ACC112 (cell line): Measurements from ENCODE around the gene CCR7.

Experiments used
- H2AFZ ChIP-seq: fragments of 200-600 bp; sonication (generic); one replicate; pipeline ENCODE4 v1.6.0; 2017; ENCODE audit warnings: antibody characterized with exemption, low read length; ENCODE audit not compliant: unreplicated experiment
- H3K27ac ChIP-seq: fragments of 200-600 bp; sonication (generic); 2 replicates; pipeline ENCODE4 v1.5.1; 2014; ENCODE audit warnings: low read depth, mild to moderate bottlenecking, antibody characterized with exemption, low read length, moderate library complexity
- H3K27me3 ChIP-seq: fragments of 200-600 bp; sonication (generic); 2 replicates; pipeline ENCODE4 v1.6.1; 2014; ENCODE audit warnings: mild to moderate bottlenecking, antibody characterized with exemption, low read length, moderate library complexity, mixed read lengths; ENCODE audit not compliant: insufficient read depth
- H3K36me3 ChIP-seq: fragments of 200-600 bp; sonication (generic); 2 replicates; pipeline ENCODE4 v1.6.1; 2016; ENCODE audit warnings: mild to moderate bottlenecking, antibody characterized with exemption, low read length, moderate library complexity, mixed read lengths; ENCODE audit not compliant: insufficient read depth
- H3K4me1 ChIP-seq: fragments of 200-600 bp; sonication (generic); one replicate; pipeline ENCODE4 v1.6.1; 2016; ENCODE audit warnings: low read length, mixed read lengths; ENCODE audit not compliant: insufficient read depth, unreplicated experiment, control insufficient read depth
- H3K4me3 ChIP-seq: fragments of 200-600 bp; sonication (generic); 2 replicates; pipeline ENCODE4 v1.5.1; 2014; ENCODE audit warnings: mild to moderate bottlenecking, low read depth, low read length
- H3K79me2 ChIP-seq: fragments of 200-600 bp; sonication (generic); one replicate; pipeline ENCODE4 v1.6.0; 2016; ENCODE audit warnings: low read length; ENCODE audit not compliant: control insufficient read depth, unreplicated experiment, insufficient read depth

The CCR7 gene

GRCh38 chr17:40560592-40561293 is 4.5 kb downstream of the CCR7 start:
- no peak overlapping the region for H3K4me3 ChIP-seq
- H3K79me2 ChIP-seq, result peaks cover 4% of the 10 kb centered on the region
- H3K27me3 ChIP-seq, result no peaks in the 10 kb centered on the region
- H3K4me1 ChIP-seq, result peaks cover 50% of the 10 kb centered on the region
- no peak overlapping the region for H2AFZ ChIP-seq
- H3K36me3 ChIP-seq, result no peaks in the 10 kb centered on the region
- H3K27ac ChIP-seq, result peak overlapping the region; percentile 100

- H2AFZ ChIP-seq, result no peak overlapping the region
- peak overlapping the region; percentile 100 for H3K27ac ChIP-seq
- H3K4me1 ChIP-seq, result peaks cover 57% of the 10 kb centered on the region
- peaks cover 7% of the 10 kb centered on the region; the same call in 1 of the 2 replicates for H3K36me3 ChIP-seq
- no peak overlapping the region for H3K4me3 ChIP-seq
- H3K27me3 ChIP-seq, result no peaks in the 10 kb centered on the region
- H3K79me2 ChIP-seq, result peaks cover 10% of the 10 kb centered on the region
Observed at GRCh38 chr17:40559954-40560591, 5.2 kb downstream of the CCR7 start.

- peaks cover 15% of the 10 kb centered on the region for H3K79me2 ChIP-seq
- H2AFZ ChIP-seq, result no peak overlapping the region
- H3K36me3 ChIP-seq, result peaks cover 7% of the 10 kb centered on the region; the same call in 1 of the 2 replicates
- H3K27ac ChIP-seq, result peak overlapping the region; percentile 100
- no peaks in the 10 kb centered on the region for H3K27me3 ChIP-seq
- H3K4me3 ChIP-seq, result no peak overlapping the region
- H3K4me1 ChIP-seq, result peaks cover 62% of the 10 kb centered on the region
Observed at GRCh38 chr17:40559564-40559916, 5.7 kb downstream of the CCR7 start.

- H2AFZ ChIP-seq, result no peak overlapping the region
- H3K27me3 ChIP-seq, result no peaks in the 10 kb centered on the region
- H3K4me1 ChIP-seq, result peaks cover 67% of the 10 kb centered on the region
- H3K4me3 ChIP-seq, result no peak overlapping the region
- H3K36me3 ChIP-seq, result peaks cover 7% of the 10 kb centered on the region; the same call in 1 of the 2 replicates
- H3K79me2 ChIP-seq, result peaks cover 20% of the 10 kb centered on the region
- peak overlapping the region; percentile 100 for H3K27ac ChIP-seq
Observed at GRCh38 chr17:40558890-40559563, 6.2 kb downstream of the CCR7 start.

- Histone ChIP-seq H3K27me3 (no peaks in the 10 kb centered on the region), H3K27ac (peak overlapping the region; percentile 100), H2AFZ (no peak overlapping the region), H3K4me3 (no peak overlapping the region), H3K4me1 (peaks cover 73% of the 10 kb centered on the region), H3K79me2 (peaks cover 26% of the 10 kb centered on the region), H3K36me3 (peaks cover 7% of the 10 kb centered on the region; the same call in 1 of the 2 replicates)
Observed at GRCh38 chr17:40558300-40558889, 6.9 kb downstream of the CCR7 start.

- Histone ChIP-seq H2AFZ (no peak overlapping the region), H3K4me3 (no peak overlapping the region; the same call in 1 of the 2 replicates), H3K27ac (peak overlapping the region; percentile 100), H3K27me3 (no peaks in the 10 kb centered on the region), H3K4me1 (peaks cover 80% of the 10 kb centered on the region), H3K36me3 (peaks cover 7% of the 10 kb centered on the region; the same call in 1 of the 2 replicates), H3K79me2 (peaks cover 33% of the 10 kb centered on the region)
Observed at GRCh38 chr17:40557531-40558299, 7.6 kb downstream of the CCR7 start.

- H3K4me1 ChIP-seq, result peaks cover 86% of the 10 kb centered on the region
- H3K27ac ChIP-seq, result peak overlapping the region; percentile 100
- peak overlapping the region; percentile 22; the same call in 1 of the 2 replicates for H3K4me3 ChIP-seq
- no peaks in the 10 kb centered on the region for H3K27me3 ChIP-seq
- peaks cover 37% of the 10 kb centered on the region for H3K79me2 ChIP-seq
- H2AFZ ChIP-seq, result no peak overlapping the region
- H3K36me3 ChIP-seq, result peaks cover 7% of the 10 kb centered on the region; the same call in 1 of the 2 replicates
Observed at GRCh38 chr17:40556884-40557414, 8.3 kb downstream of the CCR7 start.

GRCh38 chr17:40556198-40556661 is 9.0 kb downstream of the CCR7 start:
- peak overlapping the region; percentile 100 for H3K27ac ChIP-seq
- peaks cover 37% of the 10 kb centered on the region for H3K79me2 ChIP-seq
- H3K27me3 ChIP-seq, result no peaks in the 10 kb centered on the region
- H2AFZ ChIP-seq, result no peak overlapping the region
- peaks cover 92% of the 10 kb centered on the region for H3K4me1 ChIP-seq
- peaks cover 7% of the 10 kb centered on the region; the same call in 1 of the 2 replicates for H3K36me3 ChIP-seq
- H3K4me3 ChIP-seq, result peak overlapping the region; percentile 22; the same call in 1 of the 2 replicates

GRCh38 chr17:40555296-40556190 is 9.7 kb downstream of the CCR7 start:
- Histone ChIP-seq H3K4me3 (peak overlapping the region; percentile 9; the same call in 1 of the 2 replicates), H3K4me1 (peaks cover 94% of the 10 kb centered on the region), H3K27ac (peak overlapping the region; percentile 100), H3K79me2 (peaks cover 37% of the 10 kb centered on the region), H3K36me3 (peaks cover 7% of the 10 kb centered on the region; the same call in 1 of the 2 replicates), H2AFZ (no peak overlapping the region), H3K27me3 (no peaks in the 10 kb centered on the region)
